ENCODE data around the gene SPINK2. TPM values are rescaled to one million over a fixed set of nuclear protein-coding genes. Genes with fewer than 3 reads are reported as not detected.

The SPINK2 gene
- total and polyA plus RNA-seq, 2 of the 8 experiments (the other 6 are each of a cell fraction or from before 2014, with no cell fraction given): 0.89 to 1.4 TPM

- no peak overlapping the region for H3K18ac ChIP-seq (ENCODE audit: extremely low read depth, low read length)
- H2BK15ac ChIP-seq (ENCODE audit: low read length): no peak overlapping the region
- H3K56ac ChIP-seq (replicated peaks; ENCODE audit: insufficient read length, low read depth, low read length): no peak overlapping the region
- H2BK20ac ChIP-seq (ENCODE audit: low read length): no peak overlapping the region
- no peaks in the 10 kb centered on the region for H3K79me1 ChIP-seq (ENCODE audit: low read depth, low read length)
- no peak overlapping the region for H4K8ac ChIP-seq (ENCODE audit: extremely low read depth, insufficient read depth, low read length)
- no peak overlapping the region for H3K4me2 ChIP-seq (ENCODE audit: insufficient read depth in 1 of 2, low read depth in 2 of 2, low read length in 2 of 2)
- FAIRE-seq (no peak), DNase-seq (ENCODE audit: low read depth in 1 of 2, low spot score in 2 of 2) (no peak)
- no peak overlapping the region for H3K4me3 ChIP-seq (ENCODE audit: extremely low read depth in 1 of 4, insufficient read depth in 2 of 4, low read depth in 3 of 4, low read length in 4 of 4)
- 80% methylated on average over 7 of the region's 7 CpGs; no CpG with 5 or more reads in 1 of the 2 experiments for WGBS, 2 experiments (ENCODE audit: extremely low coverage in 1 of 2, insufficient coverage in 1 of 2, insufficient read length in 1 of 2, insufficient replicate concordance in 2 of 2, low coverage in 1 of 2, low lambda C conversion rate in 2 of 2, missing lambda C conversion rate in 1 of 2)
- TF ChIP-seq SAP30 (IDR thresholded peaks at IDR 0.05; ENCODE audit: insufficient read depth, insufficient replicate concordance, low read length) (no peak), HDAC2 (IDR thresholded peaks at IDR 0.05; ENCODE audit: borderline replicate concordance in 1 of 2, low read depth in 2 of 2, low read length in 2 of 2) (no peak), NRF1 (IDR thresholded peaks at IDR 0.05; ENCODE audit: low read depth, low read length) (no peak), BRCA1 (IDR thresholded peaks at IDR 0.05; ENCODE audit: low read depth, low read length) (no peak), ATF2 (IDR thresholded peaks at IDR 0.05; ENCODE audit: low read length) (no peak), SRF (IDR thresholded peaks at IDR 0.05; ENCODE audit: low read depth, low read length) (no peak)
- no peak overlapping the region for H2AK5ac ChIP-seq (ENCODE audit: low read depth, low read length)
- H3K14ac ChIP-seq (ENCODE audit: insufficient read length): no peak overlapping the region
- no peaks in the 10 kb centered on the region for H4K20me1 ChIP-seq (replicated peaks in 1 of 2; ENCODE audit: control insufficient read depth in 1 of 2, insufficient read depth in 2 of 2, low read length in 2 of 2)
- peaks cover 0 to 7% (median 2%) of the 10 kb centered on the region in 4 experiments; a peak in 2 of 7 replicates for H3K4me1 ChIP-seq (replicated peaks in 1 of 4; ENCODE audit: control insufficient read depth in 3 of 4, insufficient read depth in 4 of 4, low read length in 3 of 4)
- ChIA-PET CTCF (ENCODE audit: partially characterized antibody) (interaction anchor here (0.8 to 2.2 kb wide), 4 partner anchors 10 to 61 kb away, joined by 3 to 9 read pairs (median 3); no protein-coding TSS in a partner anchor), POLR2A (ENCODE audit: partially characterized antibody) (no interaction called here)
- H2AFZ ChIP-seq (ENCODE audit: low read length): no peak overlapping the region
- H2BK12ac ChIP-seq (ENCODE audit: low read depth, low read length): no peak overlapping the region
- no peak overlapping the region for H3K23ac ChIP-seq (ENCODE audit: insufficient read length)
- H4K5ac ChIP-seq (ENCODE audit: insufficient read length, low read depth, low read length): no peak overlapping the region
- no peaks in the 10 kb centered on the region for H3K23me2 ChIP-seq (ENCODE audit: low read depth, low read length)
- H3K4ac ChIP-seq (replicated peaks; ENCODE audit: insufficient read length, low read depth, low read length): no peak overlapping the region
- no peaks in the 10 kb centered on the region for H3K36me3 ChIP-seq (ENCODE audit: control insufficient read depth in 2 of 4, insufficient read depth in 4 of 4, low read length in 3 of 4)
- H3K9ac ChIP-seq (replicated peaks in 1 of 4; ENCODE audit: extremely low read depth in 1 of 4, low read depth in 3 of 4, low read length in 3 of 4): no peak overlapping the region
- no peak overlapping the region for H2BK120ac ChIP-seq (replicated peaks; ENCODE audit: low read depth, low read length)
- H3K27ac ChIP-seq (ENCODE audit: low read depth, low read length): no peak overlapping the region
- no peak overlapping the region for H2BK5ac ChIP-seq (ENCODE audit: low read depth, low read length)
- H3K79me2 ChIP-seq (ENCODE audit: control insufficient read depth in 1 of 2, insufficient read depth in 2 of 2, low read length in 2 of 2): no peaks in the 10 kb centered on the region
- H4K91ac ChIP-seq (replicated peaks; ENCODE audit: insufficient read length, low read length): no peak overlapping the region
- no peaks in the 10 kb centered on the region for H3K27me3 ChIP-seq (replicated peaks in 1 of 4; ENCODE audit: control insufficient read depth in 3 of 4, extremely low read depth in 1 of 4, insufficient read depth in 3 of 4, low read length in 3 of 4)
- no peaks in the 10 kb centered on the region for H3K9me3 ChIP-seq (ENCODE audit: insufficient read depth in 2 of 2, low read depth in 1 of 2, low read length in 1 of 2)
These were observed 33.4 kb downstream of the SPINK2 start for GRCh38 chr4:56788081-56788480.

Data from H1 (cell line).